DMS114 treated with DMSO at 0.1 percent for 48 hours (cell line): ENCODE measurements around the gene GPR176.

Experiments
- DNase-seq: peaks from one replicate; lab custom pipeline; 2025; ENCODE audit not compliant: unreplicated experiment; lab: John Stamatoyannopoulos, UW

The GPR176 gene

GRCh38 chr15:39786447-39787056, 133.5 kb downstream of the GPR176 start:
- peak; percentile 62 for DNase-seq

DNA sequence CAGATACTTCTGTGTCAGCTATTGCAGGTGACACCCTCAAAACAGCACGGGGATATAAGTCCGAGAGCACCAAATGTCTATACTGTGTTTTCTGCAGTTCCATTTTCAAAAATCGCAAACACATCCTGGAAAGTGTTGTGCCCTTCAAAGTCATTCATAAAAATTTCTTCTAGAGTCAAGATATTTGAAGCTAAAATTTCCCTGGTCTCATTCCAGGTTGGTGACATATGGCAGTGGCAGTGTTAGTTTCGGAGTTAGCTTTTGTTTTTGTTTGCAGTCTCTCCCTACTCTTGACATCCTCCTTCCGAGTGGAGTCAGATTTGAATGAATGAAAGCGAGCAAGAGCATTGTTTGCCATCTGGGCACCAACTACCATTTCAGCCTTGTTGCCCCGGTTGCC, 134.2 kb downstream of the GPR176 start:
- DNase-seq: no peak

DNA sequence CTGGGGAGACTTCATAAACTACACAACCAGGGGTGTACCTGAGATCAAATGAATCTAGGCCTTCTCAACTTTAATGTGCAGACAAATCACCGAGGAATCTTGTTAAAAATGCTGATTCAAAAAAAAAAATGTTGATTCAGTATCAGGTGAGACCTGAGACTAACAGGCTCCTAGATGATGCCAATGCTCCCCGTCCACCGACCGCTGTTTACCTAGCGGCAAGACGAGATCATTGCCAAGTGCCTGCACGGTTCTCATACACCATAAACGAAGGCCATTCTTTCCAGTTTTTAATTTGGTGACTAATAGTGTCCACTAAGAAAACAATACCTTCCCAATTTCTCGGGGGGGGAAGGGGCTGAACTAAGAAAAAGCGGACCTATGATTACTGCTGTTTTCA, 134.9 kb downstream of the GPR176 start:
- DNase-seq: no peak

GRCh38 chr15:39784638-39785037, 135.4 kb downstream of the GPR176 start:
- no peak for DNase-seq

DNA sequence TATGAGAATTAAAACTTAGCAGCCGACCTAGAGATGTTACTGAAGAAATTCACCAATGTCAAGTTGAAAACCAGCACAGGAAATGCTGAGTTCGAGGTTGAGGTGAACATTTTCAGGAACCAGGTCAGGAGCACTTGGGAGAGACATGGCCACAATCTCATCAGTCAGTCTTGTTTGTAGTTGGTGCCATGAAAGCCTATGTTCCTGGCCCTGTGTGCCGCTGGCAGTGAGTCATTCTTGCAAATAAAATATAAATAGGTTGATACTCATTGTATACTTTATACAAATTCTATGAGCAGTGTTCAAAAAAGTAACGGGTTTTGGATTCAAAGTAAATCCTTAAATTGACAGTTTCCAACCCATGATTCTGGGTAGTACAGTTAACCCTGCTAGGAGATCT, 135.9 kb downstream of the GPR176 start:
- DNase-seq: no peak

DNA sequence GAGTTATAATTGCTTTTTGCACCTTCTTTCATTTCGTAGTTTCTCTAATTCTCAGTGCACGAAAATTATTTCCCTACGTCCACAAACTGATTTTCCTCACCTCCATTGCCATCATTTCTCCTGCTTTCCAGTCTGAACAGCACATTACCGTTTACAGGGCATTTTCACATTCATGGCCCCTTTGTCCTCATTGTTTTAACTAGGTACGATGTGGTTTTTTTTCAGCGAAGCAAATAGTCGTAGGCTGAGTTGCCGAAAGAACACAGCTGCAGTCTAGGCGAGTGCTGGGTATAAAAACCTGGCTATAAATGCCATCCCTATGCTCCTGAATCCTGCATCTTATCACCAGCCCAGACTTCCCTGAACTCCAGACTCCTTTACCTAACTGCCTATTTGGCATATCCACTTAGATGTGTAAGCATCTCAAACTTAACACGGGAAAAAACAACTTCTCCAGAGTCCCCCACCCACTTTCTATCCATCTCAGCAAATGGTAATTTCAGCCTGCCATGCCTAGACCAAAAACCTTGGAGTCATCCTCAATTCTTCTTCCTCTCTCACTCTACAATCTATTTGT, 136.7 kb downstream of the GPR176 start:
- DNase-seq: no peak

DNA sequence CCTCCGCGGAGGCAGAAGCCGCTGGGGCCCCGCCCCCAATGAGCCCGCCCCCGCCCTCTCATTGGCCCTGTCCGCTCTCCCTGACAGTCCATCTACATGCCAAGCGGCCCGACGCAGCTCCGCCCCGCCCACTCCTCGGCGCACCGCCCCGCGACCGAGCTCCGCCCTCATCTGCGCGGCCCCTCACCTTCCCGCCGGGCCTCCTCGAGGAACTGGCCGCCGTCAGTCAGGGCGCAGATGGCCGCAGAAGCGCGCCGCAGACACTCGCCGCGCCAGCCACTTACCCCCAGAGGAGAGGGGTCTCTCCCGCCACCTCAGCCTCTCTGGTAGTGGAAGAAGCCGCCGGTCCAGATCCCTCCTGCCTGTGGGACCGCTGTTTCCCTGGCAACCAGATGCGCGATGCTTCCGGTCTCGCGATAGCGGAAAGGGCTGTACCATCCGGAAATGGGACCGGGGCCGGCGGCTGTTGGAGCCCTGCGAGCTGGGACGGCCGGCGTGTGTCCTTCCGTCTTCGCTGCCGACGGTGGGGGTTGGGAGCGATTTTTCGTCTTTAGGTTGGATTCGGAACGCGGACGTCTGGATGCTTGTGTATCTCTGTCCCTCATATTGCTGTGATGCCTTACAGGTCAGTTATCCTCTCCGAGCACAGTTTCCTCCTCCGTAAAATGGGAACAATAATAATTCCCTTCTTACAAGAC, 137.5 kb downstream of the GPR176 start, which contains the start of gene FSIP1:
FSIP1 (minus strand) TSS at position 401 of the 698 bp plus-strand sequence. CDS start 6,317 bp downstream, outside the sequence.
- DNase-seq: peak; percentile 88

DNA sequence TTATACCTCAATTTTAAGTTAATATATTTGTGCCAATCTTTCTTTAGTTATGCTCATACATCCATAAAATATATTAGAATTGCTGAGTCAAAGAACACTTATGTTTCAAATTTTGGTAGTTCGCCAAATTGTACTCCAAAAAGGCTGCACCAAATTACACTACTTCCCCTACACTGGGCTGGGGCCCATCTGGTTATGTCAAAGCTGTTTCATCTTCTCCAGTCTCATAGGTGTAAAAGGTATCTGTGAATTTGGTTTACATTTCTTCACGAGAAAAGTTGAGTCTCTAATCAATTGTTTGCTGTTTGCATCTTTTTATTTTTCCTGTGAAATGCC, 138.1 kb downstream of the GPR176 start:
- DNase-seq: no peak

DNA sequence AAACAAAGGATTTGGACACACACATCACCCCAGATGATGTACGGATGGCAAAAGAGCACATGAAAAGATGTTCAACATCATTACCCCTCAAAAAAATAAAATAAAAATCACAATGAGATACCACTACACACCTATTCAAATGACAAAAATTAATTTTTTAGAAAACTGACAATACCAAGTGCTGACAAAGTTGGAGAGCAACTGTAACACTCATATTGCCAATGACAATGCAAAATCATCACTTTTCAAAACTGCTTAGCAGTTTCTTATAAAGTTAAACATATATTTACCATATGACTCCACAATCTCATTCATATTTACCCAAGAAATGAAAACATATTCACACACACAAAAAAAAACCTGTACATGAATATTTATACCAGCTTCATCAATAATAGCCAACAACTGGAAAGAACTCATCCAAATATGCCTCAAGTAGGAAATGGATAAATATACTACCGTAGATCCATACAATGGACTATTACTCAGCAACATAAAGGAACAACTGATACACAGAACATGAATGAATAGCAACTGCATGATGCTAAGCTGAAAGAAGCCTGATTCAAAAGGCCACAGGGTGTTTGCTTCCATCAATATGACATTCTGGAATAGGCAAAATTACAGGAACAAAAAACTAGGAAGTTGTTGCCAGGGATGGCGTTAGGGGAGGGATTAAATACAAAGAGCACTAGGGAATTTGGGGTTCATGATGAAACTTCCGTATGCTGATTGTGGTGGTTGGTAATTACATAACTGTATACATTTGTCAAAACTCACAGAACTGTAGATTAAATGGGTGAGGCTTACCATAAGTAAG, 138.7 kb downstream of the GPR176 start:
- DNase-seq: no peak

DNA sequence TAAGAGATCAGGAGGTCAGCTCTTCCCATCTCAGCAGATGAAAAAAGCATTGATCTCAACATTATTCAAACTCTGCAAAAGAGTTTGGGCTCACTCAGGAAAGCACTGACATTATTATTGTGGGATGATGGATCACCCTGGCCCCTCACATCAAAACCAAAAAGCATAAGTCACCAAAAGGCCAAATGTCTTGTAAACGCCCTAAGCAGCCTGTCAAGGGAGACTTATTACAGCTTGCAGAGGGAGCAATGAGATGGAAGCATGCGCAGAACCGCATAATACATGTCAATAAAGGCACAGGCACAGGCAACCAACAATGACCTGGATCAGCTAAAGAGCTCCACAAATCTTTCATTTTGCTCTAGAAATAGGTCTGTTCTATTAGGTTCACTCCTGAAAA, 142.0 kb downstream of the GPR176 start:
- DNase-seq: no peak

DNA sequence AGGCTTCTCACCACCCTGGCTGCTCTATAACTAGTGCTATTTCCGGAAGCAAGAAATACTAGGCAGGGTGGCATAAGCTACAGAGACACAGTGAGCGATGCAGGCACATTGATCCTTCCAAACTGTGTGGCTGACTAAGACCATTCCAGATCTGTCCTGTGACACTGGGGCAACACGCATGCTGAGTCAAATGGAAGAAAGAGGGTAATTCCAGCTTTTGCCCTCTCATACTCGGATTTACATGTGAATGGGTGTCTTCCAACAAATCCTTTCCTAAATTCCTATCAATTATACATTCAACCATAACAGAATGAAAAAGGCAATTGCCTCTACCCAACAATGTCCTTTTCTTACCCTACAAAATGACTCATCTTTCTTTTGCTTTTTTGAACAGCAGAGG, 142.6 kb downstream of the GPR176 start:
- no peak for DNase-seq

GRCh38 chr15:39776068-39776467, 144.0 kb downstream of the GPR176 start:
- DNase-seq: no peak

DNA sequence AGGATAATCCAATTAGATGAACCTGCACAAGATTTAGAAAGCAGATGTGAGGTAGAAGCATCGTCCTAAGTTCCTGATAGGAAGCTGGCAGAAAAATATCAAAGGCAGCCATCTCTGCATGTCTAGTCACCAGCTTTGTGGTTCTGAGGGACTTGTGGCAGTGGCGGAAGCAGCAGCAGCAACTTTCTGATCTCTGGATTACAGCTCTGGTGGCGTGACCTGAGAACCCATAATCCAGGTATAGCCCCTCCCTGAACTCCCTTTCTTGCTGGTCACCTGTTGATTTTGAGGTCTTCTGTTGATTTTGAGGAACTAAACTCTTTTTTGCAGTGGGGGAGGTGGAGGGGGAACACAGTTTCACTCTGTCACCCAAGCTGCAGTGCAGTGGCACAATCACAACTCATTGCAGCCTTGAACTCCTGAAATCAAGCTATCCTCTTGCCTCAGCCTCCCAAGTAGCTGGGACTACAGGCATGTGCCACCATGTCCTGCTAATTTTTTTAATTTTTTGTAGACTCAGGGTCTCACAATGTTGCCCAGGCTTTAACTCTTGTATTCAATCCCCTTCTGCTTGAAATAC, 145.3 kb downstream of the GPR176 start:
- no peak for DNase-seq

- no peak for DNase-seq
Observed at GRCh38 chr15:39770748-39771689, 149.0 kb downstream of the GPR176 start.

DNA sequence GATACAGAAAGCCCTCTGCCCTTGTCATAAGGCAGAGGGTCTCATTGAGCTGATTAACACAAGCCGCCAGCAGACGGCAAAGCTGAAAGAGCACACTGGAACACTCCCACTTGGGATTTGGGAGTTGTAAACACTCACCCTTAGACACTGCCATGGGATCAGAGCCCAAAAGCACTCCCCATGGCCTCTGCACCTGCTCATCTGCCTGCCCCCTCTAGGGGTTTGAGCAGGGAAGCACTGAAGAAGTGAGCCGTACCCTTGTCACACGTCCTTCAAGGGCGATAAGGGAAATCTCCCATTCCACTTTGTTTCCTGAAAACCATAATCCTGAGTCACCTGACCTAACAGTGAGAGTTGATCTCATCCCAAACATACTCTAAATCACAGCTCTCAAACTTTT, 152.1 kb downstream of the GPR176 start:
- DNase-seq: no peak

- DNase-seq: no peak
Observed at GRCh38 chr15:39761006-39761405, 159.1 kb downstream of the GPR176 start.

GRCh38 chr15:39756806-39757522, 163.1 kb downstream of the GPR176 start:
- DNase-seq: peak; percentile 75

DNA sequence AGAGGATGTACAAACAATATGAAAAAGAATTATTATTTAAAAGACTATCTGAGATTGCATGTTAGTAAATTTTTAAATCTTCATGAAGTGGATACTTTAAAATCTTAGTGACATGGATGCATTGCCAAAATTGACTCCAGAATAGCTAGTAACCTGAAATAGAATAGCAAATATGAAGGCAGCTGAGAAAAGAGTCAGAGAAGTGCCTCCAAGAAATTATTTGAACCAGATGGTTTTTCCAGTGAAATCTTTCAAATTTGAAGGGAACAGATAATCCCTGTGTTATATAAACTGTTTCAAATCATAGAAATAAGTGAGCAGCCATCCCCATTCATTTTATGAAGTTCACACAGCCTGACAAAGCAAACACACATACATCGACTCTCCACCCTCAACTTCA, 167.1 kb downstream of the GPR176 start:
- DNase-seq: no peak

GRCh38 chr15:39752246-39752645, 167.8 kb downstream of the GPR176 start:
- DNase-seq: no peak
